Neural progenitor cell (in vitro differentiated cells): Measurements from ENCODE around the gene SHROOM2.

Source experiments
- EZH2 ChIP-seq: fragments of 200-600 bp; sonication (generic); IDR thresholded peaks from 2 replicates; pipeline ENCODE4 v1.6.1; 2017; ENCODE audit warnings: antibody characterized with exemption, mild to moderate bottlenecking, moderate library complexity
- TF ChIP-seq, protein P1 (sequence below): fragments of 200-600 bp; sonication (generic); IDR thresholded peaks from 2 replicates; pipeline ENCODE4 v1.5.1; 2017; ENCODE audit warnings: antibody characterized with exemption, mild to moderate bottlenecking

- TF ChIP-seq, protein P1, sequence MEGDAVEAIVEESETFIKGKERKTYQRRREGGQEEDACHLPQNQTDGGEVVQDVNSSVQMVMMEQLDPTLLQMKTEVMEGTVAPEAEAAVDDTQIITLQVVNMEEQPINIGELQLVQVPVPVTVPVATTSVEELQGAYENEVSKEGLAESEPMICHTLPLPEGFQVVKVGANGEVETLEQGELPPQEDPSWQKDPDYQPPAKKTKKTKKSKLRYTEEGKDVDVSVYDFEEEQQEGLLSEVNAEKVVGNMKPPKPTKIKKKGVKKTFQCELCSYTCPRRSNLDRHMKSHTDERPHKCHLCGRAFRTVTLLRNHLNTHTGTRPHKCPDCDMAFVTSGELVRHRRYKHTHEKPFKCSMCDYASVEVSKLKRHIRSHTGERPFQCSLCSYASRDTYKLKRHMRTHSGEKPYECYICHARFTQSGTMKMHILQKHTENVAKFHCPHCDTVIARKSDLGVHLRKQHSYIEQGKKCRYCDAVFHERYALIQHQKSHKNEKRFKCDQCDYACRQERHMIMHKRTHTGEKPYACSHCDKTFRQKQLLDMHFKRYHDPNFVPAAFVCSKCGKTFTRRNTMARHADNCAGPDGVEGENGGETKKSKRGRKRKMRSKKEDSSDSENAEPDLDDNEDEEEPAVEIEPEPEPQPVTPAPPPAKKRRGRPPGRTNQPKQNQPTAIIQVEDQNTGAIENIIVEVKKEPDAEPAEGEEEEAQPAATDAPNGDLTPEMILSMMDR: no peak
- no peak for TF ChIP-seq EZH2
These were observed 87.1 kb downstream of the SHROOM2 start for GRCh38 chrX:9873360-9873759.
